MCF 10A (cell line): ENCODE results near the gene USP11. TPM values are rescaled to one million over a fixed set of nuclear protein-coding genes. Genes with fewer than 3 reads are reported as not detected.
A peak's percentile ranks its signal among the peaks of the same experiment; 100 is the strongest.

Source experiments
- BruUV-seq: library from RNA; stranded (reverse); fragments of 400-500 nt; replicated peaks from 2 replicates; lab custom pipeline; 2021; lab: Mats Ljungman, UMichigan
- CTCF ChIA-PET: fragments of 300-600 bp; sonication (Branson Sonifier 250); formaldehyde crosslinking; extraction: SDS; loops from one replicate; lab custom pipeline; 2021; ENCODE audit warnings: antibody characterized with exemption, inconsistent platforms; lab: Yijun Ruan, JAX
- POLR2A ChIA-PET: fragments of 300-600, 350-650 bp; sonication (Branson Sonifier 250); formaldehyde crosslinking; extraction: SDS; loops from one replicate; lab custom pipeline; 2020; ENCODE audit warnings: antibody characterized with exemption, inconsistent platforms; lab: Yijun Ruan, JAX
- DNase-seq: peaks from one replicate; pipeline ENCODE4 v3.0.0-alpha.2; 2018; ENCODE audit not compliant: unreplicated experiment
- H3K27ac Mint-ChIP-seq: one replicate; pipeline ENCODE4 v1.8.0; 2022; ENCODE audit warnings: mild to moderate bottlenecking, low read depth, mixed read lengths; ENCODE audit not compliant: unreplicated experiment
- H3K27me3 Mint-ChIP-seq: one replicate; pipeline ENCODE4 v1.8.0; 2022; ENCODE audit warnings: mixed read lengths; ENCODE audit not compliant: insufficient read depth, unreplicated experiment
- H3K36me3 Mint-ChIP-seq: one replicate; pipeline ENCODE4 v1.8.0; 2022; ENCODE audit warnings: mild to moderate bottlenecking, moderate library complexity, mixed read lengths; ENCODE audit not compliant: insufficient read depth, unreplicated experiment
- H3K4me1 Mint-ChIP-seq: one replicate; pipeline ENCODE4 v1.8.0; 2022; ENCODE audit warnings: mixed read lengths; ENCODE audit not compliant: insufficient read depth, unreplicated experiment
- H3K4me3 Mint-ChIP-seq: one replicate; pipeline ENCODE4 v1.8.0; 2022; ENCODE audit warnings: mild to moderate bottlenecking, moderate library complexity, mixed read lengths; ENCODE audit not compliant: unreplicated experiment
- H3K9me3 Mint-ChIP-seq: one replicate; pipeline ENCODE4 v1.8.0; 2022; ENCODE audit warnings: mixed read lengths; ENCODE audit not compliant: unreplicated experiment
- CTCF ChIP-seq: fragments of 200-600 bp; IDR thresholded peaks from one replicate; pipeline ENCODE4 v1.8.0; 2022; ENCODE audit warnings: antibody characterized with exemption, mild to moderate bottlenecking; ENCODE audit not compliant: unreplicated experiment
- intact Hi-C: fragments of 100-400 bp; cut with micrococcal nuclease; formaldehyde crosslinking; loops from 2 replicates; pipeline ENCODE4 v1.14.1; 2022
- total RNA-seq: library from RNA; stranded (reverse); gene quantifications from 2 replicates; pipeline ENCODE4 v1.2.3, GENCODE V29; 2022

Gene USP11
- total RNA-seq, 1 experiment from 2014 or later = 20.3 TPM

- POLR2A ChIA-PET = interaction anchor here (0.7 kb wide), 1 partner anchor 21 kb away, joined by 3 read pairs; no protein-coding TSS in a partner anchor
- H3K27me3 Mint-ChIP-seq = no peaks in the 10 kb centered on the region
- H3K4me1 Mint-ChIP-seq = peaks cover 24% of the 10 kb centered on the region
- DNase-seq = no peak
- peaks cover 81% of the 10 kb centered on the region for H3K36me3 Mint-ChIP-seq
- H3K9me3 Mint-ChIP-seq = no peaks in the 10 kb centered on the region
- intact Hi-C loops = no loop called here
- TF ChIP-seq CTCF = no peak
- BruUV-seq = no TSS peak
- peak overlapping the region; percentile 33 for H3K27ac Mint-ChIP-seq
- CTCF ChIA-PET = interaction anchor here (0.6 to 1.0 kb wide), 2 partner anchors 173 to 1441 kb away, joined by 5 read pairs; no protein-coding TSS in a partner anchor
- H3K4me3 Mint-ChIP-seq = no peak overlapping the region
Observed at GRCh38 chrX:47212381-47213293, 20.2 kb upstream of the USP11 start.

- BruUV-seq = TSS peak; percentile 67
- H3K36me3 Mint-ChIP-seq = peaks cover 70% of the 10 kb centered on the region
- ChIA-PET CTCF (interaction anchor here (0.9 kb wide), 1 partner anchor 20 kb away, joined by 6 read pairs; no protein-coding TSS in a partner anchor), POLR2A (no interaction called here)
- no peak overlapping the region for H3K4me3 Mint-ChIP-seq
- H3K27ac Mint-ChIP-seq = no peak overlapping the region
- intact Hi-C loops = no loop called here
- H3K9me3 Mint-ChIP-seq = no peaks in the 10 kb centered on the region
- no peaks in the 10 kb centered on the region for H3K27me3 Mint-ChIP-seq
- peaks cover 31% of the 10 kb centered on the region for H3K4me1 Mint-ChIP-seq
- DNase-seq = no peak
- no peak for TF ChIP-seq CTCF
Observed at GRCh38 chrX:47214435-47215077, 18.3 kb upstream of the USP11 start.

GRCh38 chrX:47215291-47215900 is 17.4 kb upstream of the USP11 start:
- H3K4me3 Mint-ChIP-seq = no peak overlapping the region
- BruUV-seq = no TSS peak
- intact Hi-C loops = no loop called here
- DNase-seq = no peak
- ChIA-PET CTCF (interaction anchor here (0.9 kb wide), 1 partner anchor 21 kb away, joined by 6 read pairs; no protein-coding TSS in a partner anchor), POLR2A (no interaction called here)
- no peaks in the 10 kb centered on the region for H3K27me3 Mint-ChIP-seq
- peaks cover 69% of the 10 kb centered on the region for H3K36me3 Mint-ChIP-seq
- no peaks in the 10 kb centered on the region for H3K9me3 Mint-ChIP-seq
- no peak for TF ChIP-seq CTCF
- peaks cover 40% of the 10 kb centered on the region for H3K4me1 Mint-ChIP-seq
- no peak overlapping the region for H3K27ac Mint-ChIP-seq
